Central memory CD4-positive, alpha-beta T cell (primary cell): ENCODE results near the gene CNTF.

Experiments
- DNase-seq: peaks from one replicate; pipeline ENCODE4 v3.0.0; 2022

Gene CNTF

DNA sequence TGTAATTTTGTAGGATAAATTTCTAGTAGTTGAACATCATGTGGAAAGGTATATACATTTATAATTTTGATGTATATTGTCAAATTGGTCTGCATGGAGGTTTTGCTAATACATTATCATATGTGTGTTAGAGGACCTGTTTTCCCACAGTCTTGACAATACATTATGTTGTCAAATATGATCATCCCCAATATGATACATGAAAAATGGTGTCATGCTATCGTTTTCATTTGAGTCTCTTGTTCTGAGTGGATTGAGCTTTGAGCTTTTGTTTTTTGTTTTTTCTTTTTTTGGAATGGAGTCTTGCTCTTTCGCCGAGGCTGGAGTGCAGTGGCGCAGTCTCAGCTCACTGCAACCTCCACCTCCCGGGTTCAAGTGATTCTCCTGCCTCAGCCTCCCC lies 14.1 kb upstream of the CNTF start:
- no peak for DNase-seq

DNA sequence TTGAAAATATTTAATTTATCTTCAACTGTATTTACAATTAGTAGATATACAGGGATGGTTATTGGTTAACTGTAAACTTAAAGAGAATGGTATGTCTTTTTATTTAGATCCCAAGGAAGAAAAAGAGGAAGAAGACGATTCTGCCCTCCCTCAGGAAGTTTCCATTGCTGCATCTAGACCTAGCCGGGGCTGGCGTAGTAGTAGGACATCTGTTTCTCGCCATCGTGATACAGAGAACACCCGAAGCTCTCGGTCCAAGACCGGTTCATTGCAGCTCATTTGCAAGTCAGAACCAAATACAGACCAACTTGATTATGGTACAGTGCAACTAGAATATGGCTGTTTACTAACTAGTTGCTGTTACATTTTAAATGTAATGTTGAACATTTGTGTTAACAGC lies 12.7 kb upstream of the CNTF start:
- no peak for DNase-seq

DNA sequence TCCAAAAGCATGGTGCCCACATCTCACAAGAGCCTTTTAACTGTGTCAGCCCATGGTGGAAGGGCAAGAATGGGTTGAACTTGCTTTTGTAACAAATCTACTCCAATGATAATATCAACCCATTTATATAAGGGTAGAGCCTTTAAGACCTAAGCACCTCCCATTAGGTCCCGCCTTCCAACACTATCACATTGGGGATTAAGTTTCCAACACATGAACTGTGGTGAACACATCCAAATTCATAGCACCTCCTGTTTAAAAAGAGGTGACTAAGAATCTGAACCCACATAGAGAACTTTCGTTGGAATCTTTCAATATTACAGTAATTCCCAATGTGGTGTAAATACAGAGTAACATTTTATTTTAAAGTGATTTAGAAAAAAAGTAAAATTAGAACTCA lies 9.2 kb upstream of the CNTF start:
- DNase-seq, result no peak

DNA sequence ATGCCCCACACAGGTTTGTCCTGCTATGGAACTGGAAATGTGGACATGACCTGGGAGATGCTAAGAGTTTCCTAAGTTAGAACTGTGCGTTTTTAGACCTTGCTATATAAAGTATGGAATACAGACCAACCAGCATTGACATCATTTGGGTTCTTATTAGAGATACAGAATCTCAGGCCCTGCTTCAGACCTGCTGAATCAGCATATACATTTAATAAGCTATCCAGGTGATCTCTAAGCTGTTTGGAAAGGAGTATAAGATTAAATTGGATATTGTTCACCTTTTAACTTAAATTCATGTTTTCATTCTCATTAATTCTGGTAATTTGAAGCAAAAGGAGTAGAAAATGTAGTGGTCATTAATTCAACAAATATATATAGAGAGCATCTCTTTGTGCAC lies 6.9 kb upstream of the CNTF start:
- DNase-seq, result no peak

DNA sequence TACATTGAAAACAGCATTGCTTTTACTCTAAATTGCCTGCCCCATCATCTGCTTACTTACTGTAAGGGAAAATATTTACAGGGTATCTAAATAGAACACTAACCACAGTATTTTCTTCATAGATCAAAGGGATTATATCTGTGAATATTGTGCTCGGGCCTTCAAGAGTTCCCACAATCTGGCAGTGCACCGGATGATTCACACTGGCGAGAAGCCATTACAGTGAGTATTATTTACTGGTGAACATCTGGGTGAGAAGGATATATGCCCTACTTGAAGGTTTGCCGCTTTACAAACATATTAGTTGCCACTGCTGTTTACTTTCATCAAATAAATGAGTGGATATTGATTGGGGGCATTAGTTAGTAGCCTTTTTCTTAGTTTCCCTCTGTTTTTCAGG lies 5.9 kb upstream of the CNTF start:
- no peak for DNase-seq

DNA sequence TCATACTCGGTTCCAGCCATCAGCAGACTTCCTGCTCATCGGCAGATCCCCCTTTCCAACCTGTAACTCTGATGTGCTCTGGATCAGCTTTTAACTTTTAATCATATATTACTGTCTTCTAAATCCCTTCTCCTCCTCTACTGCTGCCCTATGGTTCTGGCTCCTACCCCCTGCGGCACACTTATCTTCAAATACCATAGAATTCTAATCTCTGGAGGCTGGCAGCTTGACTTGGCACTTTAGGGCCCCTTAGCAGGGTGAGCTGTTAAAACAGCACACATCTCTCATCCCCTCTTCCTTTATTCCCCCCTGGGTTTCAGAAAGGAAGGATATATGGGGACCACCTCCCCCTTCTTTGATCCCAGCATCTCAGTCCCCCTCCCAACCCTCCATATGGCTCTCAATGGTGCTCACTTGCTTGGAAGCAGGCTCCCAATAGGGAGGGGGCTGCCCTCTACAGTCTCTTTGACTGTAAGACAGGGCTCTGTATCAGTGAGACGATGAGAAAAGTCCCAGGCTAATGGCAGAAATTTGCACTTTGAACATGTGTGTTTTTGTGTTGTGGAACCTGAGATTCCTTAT lies 4.4 kb upstream of the CNTF start:
- no peak for DNase-seq

DNA sequence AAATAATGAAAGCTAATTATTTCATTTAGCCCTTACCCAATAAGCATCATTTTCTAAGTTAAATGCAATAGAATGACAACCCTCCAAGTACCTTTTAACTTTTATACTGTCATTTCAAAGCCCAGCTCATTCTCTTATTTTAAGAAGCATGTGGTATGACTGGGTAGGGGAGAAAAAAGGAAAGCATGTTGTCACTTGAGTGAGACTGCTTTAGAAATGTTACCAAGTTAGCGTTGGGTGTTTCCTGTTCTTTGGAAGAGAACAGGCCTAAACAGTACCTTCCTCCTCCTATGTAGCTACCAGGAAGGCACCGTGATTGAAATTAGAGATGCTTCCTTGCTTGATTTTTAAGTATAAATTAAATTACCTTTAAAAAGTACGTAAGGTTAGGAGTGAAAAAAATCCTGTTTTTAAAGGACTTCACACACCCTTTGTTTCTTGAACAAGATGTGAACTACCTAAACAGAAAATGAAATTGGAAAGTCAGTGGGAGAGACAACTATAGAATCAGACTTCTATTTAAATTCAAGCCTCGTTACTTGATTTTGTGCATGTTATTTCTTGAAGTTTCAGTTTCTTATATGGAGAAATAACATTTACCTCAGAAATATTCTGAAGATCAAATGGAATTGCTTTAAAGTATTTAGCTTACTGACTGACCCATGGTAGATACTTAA lies 741 bp upstream of the CNTF start:
- DNase-seq, result no peak

DNA sequence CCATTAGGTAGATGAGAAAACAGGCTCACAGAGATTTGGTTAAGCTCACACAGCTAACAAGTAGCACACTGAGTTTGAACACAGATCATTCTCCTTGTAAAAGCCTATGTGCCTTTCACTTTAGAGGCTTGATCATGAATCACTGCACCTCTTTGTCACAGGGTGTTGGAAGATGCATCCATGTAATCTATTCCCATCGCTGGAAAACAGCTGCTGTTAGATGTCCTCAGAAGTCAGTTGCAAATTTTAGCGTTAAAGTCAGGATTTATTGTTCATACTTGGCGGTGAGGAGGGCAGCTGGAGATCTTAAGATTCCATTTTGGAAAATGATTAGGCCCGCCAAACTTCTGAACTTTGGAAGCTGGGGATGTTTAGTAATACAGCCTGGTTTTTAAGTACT lies 2.6 kb downstream of the CNTF start:
- no peak for DNase-seq

DNA sequence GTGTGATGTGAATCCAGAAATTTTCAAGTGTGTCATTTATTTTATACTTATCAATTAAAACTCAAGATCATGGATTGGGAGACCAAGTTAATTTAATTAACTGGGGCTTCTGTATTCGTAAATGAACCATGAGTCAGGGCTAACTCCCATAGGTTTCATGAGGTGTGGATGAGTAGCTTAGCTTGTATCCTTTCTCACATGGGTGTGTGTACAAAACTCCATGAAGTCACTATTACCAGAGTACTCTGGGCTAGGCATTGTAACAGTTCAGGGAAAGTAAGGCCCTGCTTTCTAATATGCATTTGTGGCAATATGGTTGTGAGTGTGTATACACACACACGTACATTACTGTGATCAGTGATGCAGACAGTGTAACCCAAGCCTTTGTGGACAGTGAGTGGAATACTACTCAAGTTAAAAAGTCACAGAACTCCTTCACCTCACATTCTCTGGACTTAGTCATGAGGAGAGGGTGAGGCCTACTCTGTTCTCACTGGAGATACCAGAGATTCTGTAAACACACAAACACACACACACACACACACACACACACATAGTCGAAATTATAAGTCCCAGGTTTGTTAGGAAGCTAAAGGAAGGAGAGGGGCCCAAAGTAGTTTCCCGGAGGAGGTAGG lies 3.5 kb downstream of the CNTF start:
- DNase-seq, result no peak

DNA sequence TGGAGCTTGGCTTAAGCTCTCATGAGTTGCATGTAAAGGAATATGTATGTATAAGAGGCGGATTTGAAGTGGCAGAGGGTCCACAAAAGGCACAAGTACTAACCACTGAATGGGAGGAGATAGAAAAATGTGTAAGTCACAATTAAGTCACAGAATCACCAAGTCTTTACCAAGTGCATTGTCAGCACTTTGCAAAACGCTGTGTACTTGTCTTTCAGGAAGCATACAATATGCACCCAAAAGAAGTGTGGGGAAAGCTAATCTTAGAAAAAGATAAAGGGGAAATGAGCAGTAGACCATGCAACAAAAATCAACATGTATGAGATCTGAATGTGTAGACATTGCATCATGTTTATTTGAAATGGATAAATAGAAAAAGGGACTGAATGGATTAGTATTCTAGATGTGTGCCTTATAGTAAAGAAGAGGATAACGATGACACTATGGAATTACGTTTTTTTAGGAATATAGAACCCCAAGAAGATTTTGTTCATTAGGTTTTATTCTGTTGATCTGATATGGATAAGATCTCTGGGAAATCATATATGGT lies 4.5 kb downstream of the CNTF start:
- DNase-seq, result no peak

DNA sequence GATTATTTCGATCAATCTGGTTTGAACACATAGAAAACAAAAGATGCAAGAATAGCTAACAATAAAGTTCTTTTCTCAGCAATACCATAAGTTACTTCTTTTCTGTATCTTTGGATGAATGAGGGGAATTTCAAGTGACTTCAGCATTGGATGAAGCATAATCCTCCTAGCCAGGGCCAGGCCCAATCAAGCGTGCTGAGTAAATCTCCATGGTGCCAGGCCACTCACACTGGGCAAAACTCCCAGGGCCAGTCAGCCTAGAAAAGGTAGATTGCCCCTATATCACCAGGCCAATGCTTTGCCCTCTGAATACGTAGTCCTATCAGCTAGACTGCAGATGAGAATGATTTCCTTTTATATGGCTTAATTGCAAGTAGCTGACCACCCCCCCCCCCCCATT lies 6.0 kb downstream of the CNTF start:
- no peak for DNase-seq

DNA sequence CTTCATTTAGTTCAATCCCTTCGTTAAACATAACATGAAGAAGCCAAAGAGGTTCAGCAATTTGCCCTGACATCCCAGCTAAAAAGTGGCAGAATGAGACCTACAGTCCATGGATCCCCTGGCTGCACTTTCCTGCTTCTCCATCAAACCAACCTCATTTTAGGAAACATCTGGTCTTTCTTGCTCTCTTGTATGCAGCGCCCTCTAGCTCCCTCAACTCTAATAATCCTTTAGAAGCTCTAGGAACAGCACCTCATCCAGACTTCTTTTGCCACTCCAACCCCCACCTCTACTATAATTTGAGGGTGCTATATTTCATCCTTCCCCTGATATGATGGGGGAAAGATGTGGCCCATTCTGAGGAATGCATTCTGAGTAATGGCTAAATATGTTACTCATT lies 7.4 kb downstream of the CNTF start:
- no peak for DNase-seq

DNA sequence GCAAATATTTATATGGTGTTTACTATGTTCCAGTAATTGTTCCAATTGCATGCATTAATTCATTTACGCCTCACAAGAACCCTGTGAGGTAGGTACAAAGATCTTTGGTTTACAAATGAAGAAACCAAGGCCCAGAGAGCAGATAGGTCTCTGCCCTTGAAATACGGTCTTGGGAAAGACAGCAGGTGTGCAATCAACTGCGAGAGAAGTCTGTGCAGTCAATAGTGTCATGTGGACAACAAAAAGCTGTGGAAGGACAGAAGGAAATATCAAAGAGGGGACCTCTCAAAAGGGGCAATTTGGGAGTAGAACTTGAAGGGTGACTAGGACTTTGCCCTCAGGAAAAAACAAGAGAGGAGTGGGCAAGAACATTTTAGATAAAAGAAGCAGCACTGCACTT lies 8.9 kb downstream of the CNTF start:
- DNase-seq, result no peak

DNA sequence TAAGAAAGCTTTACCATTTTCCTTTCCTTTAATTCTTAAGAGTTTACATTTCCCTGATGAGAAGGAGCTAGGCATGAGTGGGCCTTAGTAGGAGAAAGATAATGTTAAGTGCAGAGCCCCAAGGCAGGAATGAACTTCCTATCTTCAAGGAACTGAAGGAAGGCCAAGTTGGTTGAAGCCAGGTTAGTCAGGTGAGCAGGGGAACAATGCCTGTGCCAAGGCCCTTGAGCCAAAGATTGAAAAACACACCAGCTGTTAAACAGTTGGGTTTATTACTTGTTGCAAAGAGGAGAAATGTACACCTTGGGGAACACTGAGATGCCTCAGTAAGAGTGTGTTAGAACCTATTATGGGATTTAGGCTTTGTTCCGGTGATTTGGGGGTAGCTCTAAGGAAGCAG lies 10.0 kb downstream of the CNTF start:
- no peak for DNase-seq

DNA sequence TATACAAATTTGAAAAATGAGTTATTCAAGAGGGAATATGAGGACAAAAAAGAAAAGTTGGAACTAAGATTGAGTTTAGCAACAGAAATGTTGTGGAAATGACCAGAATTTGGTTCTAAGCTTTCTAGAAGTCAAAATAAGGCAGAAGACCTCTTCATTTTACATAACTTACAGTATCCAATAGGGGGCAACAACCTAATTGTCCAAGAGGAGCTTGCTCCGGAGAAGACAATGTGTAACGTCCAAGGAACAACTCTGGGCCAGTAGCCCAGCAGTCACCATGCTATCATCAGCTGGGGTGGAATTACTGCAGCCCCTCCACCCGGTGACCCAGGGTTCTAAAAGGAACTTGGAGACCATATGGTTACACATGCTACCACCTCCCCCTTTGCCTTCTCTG lies 14.1 kb downstream of the CNTF start:
- no peak for DNase-seq

DNA sequence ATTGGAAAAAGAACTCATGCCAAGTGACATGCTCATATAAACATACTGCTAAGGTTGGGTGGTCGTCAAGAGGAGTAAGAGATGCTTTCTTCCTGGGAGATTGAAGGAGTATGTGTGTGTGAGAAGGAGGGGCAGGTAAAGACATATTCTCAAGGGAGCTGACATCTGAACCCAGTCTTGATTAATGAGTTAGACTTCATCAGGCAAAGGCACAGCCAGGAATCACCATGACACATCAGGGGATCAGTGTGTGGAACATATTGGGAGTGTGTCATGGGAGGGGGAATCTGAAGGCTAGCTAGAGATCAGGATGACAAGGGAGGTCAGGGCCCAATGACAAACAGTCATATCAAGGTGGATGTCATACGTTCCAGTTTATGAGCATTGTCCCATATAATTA lies 14.9 kb downstream of the CNTF start:
- DNase-seq, result no peak

DNA sequence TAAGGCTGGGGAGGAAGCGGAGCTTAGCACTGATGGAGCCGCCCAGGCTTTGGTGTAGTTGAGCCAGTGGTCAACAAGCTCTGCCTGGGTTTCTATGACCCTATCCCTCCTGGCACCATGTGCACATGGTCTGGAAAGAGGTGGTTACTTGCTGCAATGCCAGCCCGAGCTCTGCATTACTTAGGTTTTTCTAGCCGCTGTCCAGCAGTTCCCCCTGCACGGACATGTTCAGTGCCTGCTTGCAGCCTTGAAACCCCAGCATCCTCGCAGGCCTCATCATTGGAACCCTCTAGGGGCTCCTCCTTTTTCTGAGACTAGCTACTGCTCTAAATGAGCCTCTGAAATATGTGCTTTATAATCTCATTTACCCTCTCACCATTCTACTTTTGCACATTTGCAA lies 16.6 kb downstream of the CNTF start:
- DNase-seq, result no peak

DNA sequence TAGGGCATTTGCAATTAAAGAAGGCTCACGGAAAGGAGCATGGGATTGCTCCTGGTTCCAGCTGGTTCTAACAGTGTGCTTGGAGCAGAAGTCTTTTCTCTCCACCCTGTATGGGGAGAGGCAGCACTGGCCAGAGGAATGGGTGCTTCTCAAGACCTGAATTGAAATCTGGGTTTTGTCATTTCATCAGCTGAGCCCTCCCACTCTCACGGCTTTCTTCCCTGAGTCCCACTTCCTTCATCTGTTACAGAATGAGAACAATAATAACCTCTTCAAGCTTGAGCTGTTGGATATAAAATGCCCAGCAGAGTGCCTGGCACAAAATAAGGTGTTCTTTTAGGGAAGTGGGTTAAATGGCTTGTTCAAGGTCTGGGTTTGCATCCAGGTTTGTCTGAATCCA lies 17.2 kb downstream of the CNTF start:
- DNase-seq, result no peak

DNA sequence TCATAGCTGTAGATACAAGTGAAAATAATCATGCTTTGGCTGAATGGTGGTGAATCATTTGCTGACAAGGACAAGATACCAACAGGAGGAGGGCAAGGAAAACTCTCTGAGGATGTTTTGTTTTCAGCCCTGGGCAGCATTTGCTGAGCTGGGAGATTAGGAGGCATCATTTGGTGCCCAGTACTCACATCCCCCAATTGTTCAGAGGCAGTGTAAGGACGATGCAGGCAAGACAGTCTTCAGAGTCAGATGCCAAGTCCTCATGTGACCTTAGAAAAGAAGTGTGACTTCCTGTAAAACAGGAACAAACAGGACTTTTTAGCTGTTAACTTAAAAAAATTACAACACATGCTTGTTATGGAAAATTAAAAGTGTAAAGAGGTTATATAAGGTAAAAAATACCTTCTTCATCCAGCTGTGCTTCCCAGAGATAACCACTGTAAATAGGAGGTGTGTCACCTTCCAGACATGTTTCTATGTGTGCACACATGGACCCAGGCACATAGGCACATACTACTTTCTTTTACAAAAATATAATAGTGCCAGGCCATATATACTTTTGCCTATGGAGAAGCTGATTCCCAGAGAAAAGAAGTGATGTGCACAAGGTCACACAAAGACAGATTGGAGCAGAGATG lies 18.0 kb downstream of the CNTF start:
- DNase-seq, result no peak

DNA sequence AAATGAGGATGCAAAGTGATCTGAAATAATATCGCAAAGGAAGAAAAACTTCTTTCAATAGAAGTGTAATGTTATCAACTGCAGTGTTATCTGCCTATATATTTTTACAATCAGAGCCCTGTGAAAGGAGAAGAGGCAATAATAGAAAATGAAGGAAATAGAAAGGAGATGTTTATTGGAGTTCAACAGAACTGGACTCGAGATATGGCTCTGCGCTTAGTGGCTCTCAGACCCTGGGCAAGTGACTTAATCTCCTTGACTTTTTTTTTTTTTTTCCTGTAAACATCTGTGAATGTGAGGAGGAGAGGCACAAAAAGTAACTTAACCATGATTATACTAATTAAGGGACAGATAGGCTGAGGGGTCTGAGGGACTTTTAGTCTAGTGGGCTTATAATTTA lies 18.9 kb downstream of the CNTF start:
- DNase-seq, result no peak

DNA sequence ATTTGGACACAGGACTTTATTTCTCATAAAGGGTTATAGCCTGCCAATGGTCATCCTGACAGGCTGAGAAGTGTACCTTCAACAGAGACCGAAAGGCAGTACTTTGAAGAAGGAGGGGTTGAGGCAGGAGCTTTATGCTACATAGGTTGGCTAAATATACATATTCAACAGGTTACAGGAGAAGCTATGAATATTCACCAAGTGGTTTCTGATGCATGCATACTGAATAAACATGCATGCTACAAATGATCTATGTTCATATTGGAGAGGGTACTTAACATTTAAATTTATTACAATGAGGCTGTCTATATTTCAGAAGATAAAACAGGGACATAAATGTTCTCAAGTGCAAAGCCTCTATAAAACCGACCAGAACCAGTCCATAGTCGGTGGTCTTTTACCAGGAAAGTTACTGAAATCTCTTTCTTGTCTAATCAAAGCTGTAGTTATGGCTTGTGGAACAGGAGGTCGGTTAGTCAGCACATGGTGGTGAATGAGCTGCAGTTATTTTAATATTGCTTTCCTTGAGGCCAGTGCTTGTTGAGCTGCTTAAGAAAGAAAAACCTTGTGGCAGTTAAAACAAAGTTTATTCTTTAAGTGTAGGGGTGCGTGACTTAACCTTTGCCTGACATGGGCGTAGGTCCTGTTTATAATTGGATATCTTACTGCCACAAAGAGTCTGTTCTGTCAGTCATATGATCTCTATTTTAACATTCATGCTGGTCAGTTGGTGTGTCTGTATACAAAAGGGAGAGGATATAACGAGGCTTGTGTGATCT lies 19.5 kb downstream of the CNTF start:
- no peak for DNase-seq

DNA sequence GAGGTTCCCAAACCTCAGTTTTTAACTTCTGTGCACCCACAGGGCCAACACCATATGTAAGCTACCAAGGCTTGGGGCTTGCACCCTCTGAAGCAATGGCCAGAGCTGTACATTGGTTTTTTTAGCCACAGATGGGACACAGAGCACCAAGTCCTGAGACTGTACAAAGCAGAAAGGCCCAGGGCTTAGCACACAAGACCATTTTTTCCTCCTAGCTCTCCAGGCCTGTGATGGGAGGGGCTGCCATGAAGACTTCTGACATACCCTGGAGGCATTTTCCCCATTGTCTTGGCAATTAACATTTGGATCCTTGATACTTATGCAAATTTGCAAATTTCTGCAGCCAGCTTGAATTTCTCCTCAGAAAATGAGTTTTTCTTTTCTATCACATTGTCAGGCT lies 23.4 kb downstream of the CNTF start:
- DNase-seq, result no peak

DNA sequence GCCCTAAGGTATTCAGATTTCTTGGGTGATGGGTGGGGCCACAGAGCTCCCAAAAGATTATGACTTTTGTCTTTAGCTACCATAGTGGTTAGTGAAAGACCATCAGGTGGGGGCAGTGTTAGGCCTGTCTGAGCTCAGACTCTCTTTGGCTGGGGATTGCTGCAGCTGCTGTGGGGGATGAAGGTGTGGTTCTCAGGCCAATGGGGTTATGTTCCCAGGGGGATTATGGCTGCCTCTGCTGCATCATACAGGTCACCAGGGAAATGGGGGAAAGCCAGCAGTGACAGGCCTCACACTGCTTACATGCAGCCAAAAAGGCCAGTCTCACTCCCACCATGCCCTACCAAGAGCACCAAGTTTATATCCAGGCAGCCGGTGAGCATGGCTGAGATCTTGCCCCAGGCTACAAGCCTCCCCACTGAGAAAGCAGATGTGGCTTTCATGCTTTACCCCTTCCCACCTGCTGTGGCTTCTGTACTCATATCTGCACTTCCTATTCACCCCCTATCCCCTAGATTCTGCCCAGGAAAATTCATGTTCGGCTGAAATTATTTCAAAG lies 24.8 kb downstream of the CNTF start:
- DNase-seq, result no peak
